GM19372 (cell line): Measurements from ENCODE around the gene TNRC6B.
"Not testable (repeated sequence)": the region's sequence is repeated elsewhere in the genome, so short reads cannot be mapped to it uniquely, and the experiment has no call there.

Source experiments
- ATAC-seq: cut with Tn5 transposase; IDR thresholded peaks from one replicate; pipeline ENCODE4 v1.9.1; 2021; ENCODE audit warnings: mild to moderate bottlenecking, low read depth, moderate library complexity; ENCODE audit not compliant: unreplicated experiment

The TNRC6B gene

GRCh38 chr22:40345815-40346184 lies 168.1 kb downstream of the TNRC6B start:
- peak; percentile 16 for ATAC-seq

- ATAC-seq, result peak; percentile 81
Observed at GRCh38 chr22:40346185-40347118, 168.7 kb downstream of the TNRC6B start, which contains the start of gene ADSL. Gene ADSL, plus strand, starts transcription at chr22:40346500. Its CDS starts 59 bp downstream, at chr22:40346559.

- no peak for ATAC-seq
Observed at GRCh38 chr22:40347300-40347699, 169.6 kb downstream of the TNRC6B start.

GRCh38 chr22:40348025-40348658 lies 170.4 kb downstream of the TNRC6B start:
- no peak for ATAC-seq

- ATAC-seq, result no peak
Observed at GRCh38 chr22:40352763-40353162, 175.0 kb downstream of the TNRC6B start.

GRCh38 chr22:40361100-40361499 lies 183.4 kb downstream of the TNRC6B start:
- ATAC-seq, result no peak

- ATAC-seq, result no peak
Observed at GRCh38 chr22:40363059-40363458, 185.3 kb downstream of the TNRC6B start.

GRCh38 chr22:40364431-40364830 lies 186.7 kb downstream of the TNRC6B start:
- ATAC-seq, result no peak

- ATAC-seq, result no peak
Observed at GRCh38 chr22:40366068-40366467, 188.3 kb downstream of the TNRC6B start.

GRCh38 chr22:40367342-40367741 lies 189.6 kb downstream of the TNRC6B start:
- no peak for ATAC-seq

- ATAC-seq, result no peak
Observed at GRCh38 chr22:40368016-40368415, 190.3 kb downstream of the TNRC6B start.

- no peak for ATAC-seq
Observed at GRCh38 chr22:40368836-40369235, 191.1 kb downstream of the TNRC6B start.

GRCh38 chr22:40374567-40374966 lies 196.8 kb downstream of the TNRC6B start:
- no peak for ATAC-seq

- no peak for ATAC-seq
Observed at GRCh38 chr22:40376149-40376548, 198.4 kb downstream of the TNRC6B start.

GRCh38 chr22:40377931-40378330 lies 200.2 kb downstream of the TNRC6B start:
- ATAC-seq, result no peak

- ATAC-seq, result not testable (repeated sequence)
Observed at GRCh38 chr22:40378448-40378847, 200.7 kb downstream of the TNRC6B start.

GRCh38 chr22:40381461-40381860 lies 203.7 kb downstream of the TNRC6B start:
- ATAC-seq, result no peak

- no peak for ATAC-seq
Observed at GRCh38 chr22:40383905-40384304, 206.2 kb downstream of the TNRC6B start.

- no peak for ATAC-seq
Observed at GRCh38 chr22:40385036-40385782, 207.5 kb downstream of the TNRC6B start.
